Parathyroid adenoma (tissue), 2 donors: Measurements from ENCODE around the gene CCND2.

Experiments used
- H2AFZ ChIP-seq: fragments of 300-600 bp; sonication (generic); one replicate; pipeline ENCODE4 v1.7.0; 2017; ENCODE audit warnings: antibody characterized with exemption, mild to moderate bottlenecking
- H3K27ac ChIP-seq: fragments of 300-600 bp; sonication (generic); one replicate; pipeline ENCODE4 v1.7.0; 2017
- H3K27me3 ChIP-seq: fragments of 300-600 bp; sonication (generic); one replicate; pipeline ENCODE4 v1.7.0; 2017; ENCODE audit warnings: low read length; ENCODE audit not compliant: control insufficient read depth, insufficient read depth
- H3K36me3 ChIP-seq: fragments of 300-600 bp; sonication (generic); one replicate; pipeline ENCODE4 v1.7.0; 2017; ENCODE audit warnings: low read length; ENCODE audit not compliant: control insufficient read depth, insufficient read depth
- H3K4me1 ChIP-seq: fragments of 300-600 bp; sonication (generic); one replicate; pipeline ENCODE4 v1.7.0; 2017; ENCODE audit warnings: control low read depth
- H3K4me2 ChIP-seq: fragments of 300-600 bp; sonication (generic); one replicate; pipeline ENCODE4 v1.7.0; 2017; ENCODE audit warnings: low read length
- H3K4me3 ChIP-seq: fragments of 300-600 bp; sonication (generic); one replicate; pipeline ENCODE4 v1.7.0; 2017; ENCODE audit warnings: low read depth, low read length
- H3K79me2 ChIP-seq: fragments of 300-600 bp; sonication (generic); one replicate; pipeline ENCODE4 v1.7.0; 2017; ENCODE audit warnings: control low read depth
- H3K9ac ChIP-seq: fragments of 300-600 bp; sonication (generic); one replicate; pipeline ENCODE4 v1.7.0; 2017; ENCODE audit warnings: mild to moderate bottlenecking
- H3K9me3 ChIP-seq: fragments of 300-600 bp; sonication (generic); one replicate; pipeline ENCODE4 v1.7.0; 2017; ENCODE audit warnings: low read length; ENCODE audit not compliant: control insufficient read depth
- CTCF ChIP-seq: fragments of 300-600 bp; sonication (generic); IDR thresholded peaks from one replicate; pipeline ENCODE4 v1.7.0; 2017; ENCODE audit warnings: antibody characterized with exemption, mild to moderate bottlenecking
- donor health status: primary hyperparathyroidism.

Gene CCND2

GRCh38 chr12:4297617-4298016, 24.1 kb downstream of the CCND2 start:
- no peaks in the 10 kb centered on the region for H3K27me3 ChIP-seq
- H3K36me3 ChIP-seq: no peaks in the 10 kb centered on the region
- H3K9me3 ChIP-seq: no peaks in the 10 kb centered on the region
- peaks cover 29% of the 10 kb centered on the region for H3K79me2 ChIP-seq
- no peak overlapping the region for H3K27ac ChIP-seq
- peaks cover 2% of the 10 kb centered on the region for H3K4me1 ChIP-seq
- no peak overlapping the region for H3K9ac ChIP-seq
- no peak overlapping the region for H3K4me3 ChIP-seq
- no peak for TF ChIP-seq CTCF
- H3K4me2 ChIP-seq: no peak overlapping the region
- no peak overlapping the region for H2AFZ ChIP-seq

GRCh38 chr12:4300883-4301282, 27.3 kb downstream of the CCND2 start:
- no peak overlapping the region for H2AFZ ChIP-seq
- no peak overlapping the region for H3K4me3 ChIP-seq
- H3K27ac ChIP-seq: no peak overlapping the region
- no peak overlapping the region for H3K9ac ChIP-seq
- no peaks in the 10 kb centered on the region for H3K9me3 ChIP-seq
- TF ChIP-seq CTCF: no peak
- H3K36me3 ChIP-seq: no peaks in the 10 kb centered on the region
- no peaks in the 10 kb centered on the region for H3K27me3 ChIP-seq
- no peaks in the 10 kb centered on the region for H3K4me1 ChIP-seq
- peaks cover 7% of the 10 kb centered on the region for H3K79me2 ChIP-seq
- no peak overlapping the region for H3K4me2 ChIP-seq

DNA sequence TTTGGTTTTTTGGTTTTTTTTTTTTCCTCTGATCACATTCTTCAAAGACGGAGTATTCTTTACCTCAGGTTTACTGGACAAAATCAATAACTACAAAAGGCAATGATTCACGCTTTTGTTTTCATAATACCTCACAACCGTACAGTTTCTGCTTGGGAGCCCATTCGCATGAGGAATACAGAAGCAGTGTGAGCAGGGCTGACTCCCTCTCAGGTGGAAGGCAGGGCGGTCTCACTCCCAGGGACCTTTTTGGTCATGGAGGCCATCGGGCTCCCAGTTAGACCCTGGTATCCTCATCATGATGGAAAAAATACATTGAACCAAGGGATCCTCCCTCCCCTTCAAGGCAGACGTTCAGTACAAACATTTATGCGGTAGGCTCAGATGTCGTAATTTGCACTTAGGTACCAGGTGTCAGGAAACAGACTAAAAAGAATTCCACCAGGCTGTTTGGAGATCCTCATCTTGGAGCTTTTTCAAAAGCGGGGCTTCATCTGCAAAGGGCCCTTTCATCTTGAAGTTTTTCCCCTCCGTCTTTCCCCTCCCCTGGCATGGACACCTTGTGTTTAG, 28.5 kb downstream of the CCND2 start:
- no peak for TF ChIP-seq CTCF
- Histone ChIP-seq H3K36me3 (no peaks in the 10 kb centered on the region), H3K9ac (no peak overlapping the region), H3K4me1 (no peaks in the 10 kb centered on the region), H3K4me2 (no peak overlapping the region), H3K27me3 (no peaks in the 10 kb centered on the region), H3K79me2 (peaks cover 2% of the 10 kb centered on the region), H3K27ac (no peak overlapping the region), H3K4me3 (no peak overlapping the region), H3K9me3 (no peaks in the 10 kb centered on the region), H2AFZ (no peak overlapping the region)

DNA sequence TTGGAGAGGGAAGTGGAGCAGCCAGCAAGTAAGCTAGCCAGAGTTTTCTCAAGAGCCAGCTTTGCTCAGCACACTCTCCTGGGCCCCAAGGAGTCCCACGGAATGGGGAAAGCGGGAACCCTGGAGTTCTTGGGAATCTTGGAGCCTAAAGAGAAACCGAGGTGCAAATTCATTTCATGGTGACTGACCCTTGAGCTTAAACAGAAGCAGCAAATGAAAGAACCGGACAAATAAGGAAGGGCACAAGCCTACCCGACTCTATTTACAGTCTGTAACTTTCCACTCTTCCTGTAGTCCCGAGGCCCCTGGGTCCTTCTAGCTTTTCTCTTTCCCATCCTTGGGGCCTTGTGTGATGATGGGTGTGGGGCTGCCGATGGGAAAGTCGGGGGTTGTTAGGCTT, 29.3 kb downstream of the CCND2 start:
- no peak overlapping the region for H3K9ac ChIP-seq
- no peak for TF ChIP-seq CTCF
- no peak overlapping the region for H3K4me2 ChIP-seq
- no peak overlapping the region for H3K4me3 ChIP-seq
- no peaks in the 10 kb centered on the region for H3K36me3 ChIP-seq
- H3K9me3 ChIP-seq: no peaks in the 10 kb centered on the region
- H3K27me3 ChIP-seq: no peaks in the 10 kb centered on the region
- no peak overlapping the region for H3K27ac ChIP-seq
- no peaks in the 10 kb centered on the region for H3K4me1 ChIP-seq
- H3K79me2 ChIP-seq: peaks cover 2% of the 10 kb centered on the region
- no peak overlapping the region for H2AFZ ChIP-seq

DNA sequence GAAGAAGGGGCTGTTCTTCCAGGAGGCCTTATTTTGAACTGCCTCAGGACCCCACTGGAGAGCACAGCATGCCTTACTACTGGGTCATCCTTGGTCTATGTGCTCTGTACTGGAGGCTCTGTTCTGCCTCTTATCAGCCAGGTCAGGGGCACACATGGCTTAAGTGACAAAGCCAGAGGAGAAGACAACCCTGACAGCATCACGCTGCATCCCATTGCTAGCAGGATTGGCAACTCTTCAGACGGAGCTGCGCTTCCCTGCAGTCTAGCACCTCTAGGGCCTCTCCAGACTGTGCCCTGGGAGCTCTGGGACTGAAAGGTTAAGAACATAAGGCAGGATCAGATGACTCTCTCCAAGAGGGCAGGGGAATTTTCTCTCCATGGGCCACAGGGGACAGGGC, 30.2 kb downstream of the CCND2 start:
- peaks cover 2% of the 10 kb centered on the region for H3K79me2 ChIP-seq
- no peak overlapping the region for H3K9ac ChIP-seq
- H3K9me3 ChIP-seq: no peaks in the 10 kb centered on the region
- no peak overlapping the region for H3K4me2 ChIP-seq
- no peak for TF ChIP-seq CTCF
- no peaks in the 10 kb centered on the region for H3K27me3 ChIP-seq
- H3K36me3 ChIP-seq: no peaks in the 10 kb centered on the region
- no peak overlapping the region for H2AFZ ChIP-seq
- H3K4me3 ChIP-seq: no peak overlapping the region
- no peak overlapping the region for H3K27ac ChIP-seq
- no peaks in the 10 kb centered on the region for H3K4me1 ChIP-seq
